ENCODE measurements around the gene MTG2. TPM values are rescaled to one million over a fixed set of nuclear protein-coding genes. Genes with fewer than 3 reads are reported as not detected.

Gene MTG2
- total RNA-seq, 1 donor from 2014 or later: 43.0 TPM

DNA sequence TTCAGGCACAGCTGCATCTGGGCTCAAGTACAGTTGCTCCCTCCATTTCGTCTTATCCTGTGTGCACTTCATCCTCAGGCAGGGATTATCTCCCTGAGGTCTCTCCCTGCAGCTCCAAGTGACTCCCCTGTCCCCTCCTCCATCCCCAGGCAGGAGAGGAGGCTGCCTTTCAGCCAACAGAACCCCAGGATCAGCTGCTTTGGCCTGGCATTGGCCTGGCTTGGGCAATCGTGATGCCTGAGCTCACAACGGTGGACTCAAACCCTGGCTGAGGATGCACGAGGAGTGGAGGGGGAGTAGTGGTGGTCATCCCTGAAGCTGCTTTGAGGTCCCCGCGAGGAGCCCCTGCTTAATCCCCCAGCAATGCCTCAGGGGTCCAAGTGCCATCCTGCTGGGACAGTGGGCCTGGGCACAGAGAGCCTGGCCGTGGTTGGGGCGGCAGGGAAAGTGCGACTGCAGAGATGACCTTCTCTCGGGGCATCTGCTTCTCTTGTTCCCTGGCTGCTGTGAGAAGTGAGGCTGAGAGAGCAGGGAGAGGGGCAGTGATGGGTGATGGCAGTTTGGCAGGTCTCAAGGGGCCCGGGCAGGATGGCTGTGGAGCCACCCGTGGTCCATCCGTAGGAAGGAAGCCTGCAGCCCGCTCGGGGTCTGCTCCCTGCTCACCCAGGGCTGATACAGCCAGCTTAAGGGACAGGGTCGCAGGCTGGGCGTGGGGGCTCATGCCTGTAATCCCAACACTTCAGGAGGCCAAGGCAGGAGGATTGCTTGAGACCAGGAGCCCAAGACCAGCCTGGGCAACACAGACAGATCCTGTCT is 43.2 kb downstream of the MTG2 start:
- intact Hi-C loops (cut with micrococcal nuclease): no loop called here
- peaks cover 7% of the 10 kb centered on the region for H3K27me3 Mint-ChIP-seq

DNA sequence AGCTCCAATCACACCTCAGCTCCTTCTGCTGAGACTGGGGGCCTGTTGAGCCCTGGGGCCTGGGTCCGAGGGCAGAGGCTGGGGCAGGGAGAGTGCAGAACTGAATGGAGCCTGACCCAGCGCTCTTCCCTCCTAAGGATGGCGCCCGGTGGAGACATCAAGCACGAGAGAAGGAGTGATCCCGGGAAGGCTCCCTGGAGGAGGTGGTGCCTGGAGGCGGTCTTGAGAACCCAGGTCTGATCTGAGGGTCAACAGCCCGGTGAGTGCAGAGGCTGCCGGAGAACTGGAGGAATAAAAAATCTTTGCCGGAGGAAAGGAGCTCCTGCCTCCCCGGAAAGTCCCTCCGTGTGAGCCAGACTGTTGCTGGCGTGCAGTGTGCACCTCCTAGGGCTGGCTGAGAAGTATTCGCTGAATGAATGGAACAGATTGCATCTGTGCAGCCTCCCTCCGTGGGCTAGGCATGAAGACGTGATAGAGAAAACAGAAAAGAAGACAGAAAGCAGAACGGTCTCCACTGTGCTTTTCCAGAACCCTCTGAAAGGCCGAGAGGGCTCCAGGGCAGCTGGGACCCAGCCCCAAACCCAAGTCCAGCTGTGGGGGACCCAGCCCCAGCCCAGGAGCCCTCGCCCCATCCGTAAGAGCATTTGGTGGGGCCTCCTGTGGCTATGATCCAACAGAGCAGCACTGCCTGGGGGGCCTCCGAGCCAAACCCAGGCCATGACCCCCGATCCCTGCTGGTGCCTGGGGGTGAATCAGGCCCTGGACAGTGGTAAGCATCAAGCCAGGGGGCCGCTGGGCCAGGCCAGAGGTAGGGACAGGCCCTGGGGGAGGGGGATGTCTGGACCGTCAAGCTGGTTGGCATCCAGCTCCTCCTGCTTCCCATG is 44.1 kb downstream of the MTG2 start:
- intact Hi-C loops (cut with micrococcal nuclease): no loop called here
- Mint-ChIP-seq H3K4me1 (no peaks in the 10 kb centered on the region), H3K36me3 (ENCODE audit: low read depth) (no peaks in the 10 kb centered on the region), H3K4me3 (no peak overlapping the region), H3K9me3 (no peaks in the 10 kb centered on the region), H3K27ac (no peak overlapping the region), H3K27me3 (peaks cover 3% of the 10 kb centered on the region)
- DNase-seq: no peak

More for the DNA sequence above, 43.2 kb downstream of the MTG2 start:
- H3K27ac Mint-ChIP-seq: no peak overlapping the region
- no peaks in the 10 kb centered on the region for H3K36me3 Mint-ChIP-seq (ENCODE audit: low read depth)
- no peak for DNase-seq
- no peak overlapping the region for H3K4me3 Mint-ChIP-seq
- no peaks in the 10 kb centered on the region for H3K9me3 Mint-ChIP-seq
- no peaks in the 10 kb centered on the region for H3K4me1 Mint-ChIP-seq

DNA sequence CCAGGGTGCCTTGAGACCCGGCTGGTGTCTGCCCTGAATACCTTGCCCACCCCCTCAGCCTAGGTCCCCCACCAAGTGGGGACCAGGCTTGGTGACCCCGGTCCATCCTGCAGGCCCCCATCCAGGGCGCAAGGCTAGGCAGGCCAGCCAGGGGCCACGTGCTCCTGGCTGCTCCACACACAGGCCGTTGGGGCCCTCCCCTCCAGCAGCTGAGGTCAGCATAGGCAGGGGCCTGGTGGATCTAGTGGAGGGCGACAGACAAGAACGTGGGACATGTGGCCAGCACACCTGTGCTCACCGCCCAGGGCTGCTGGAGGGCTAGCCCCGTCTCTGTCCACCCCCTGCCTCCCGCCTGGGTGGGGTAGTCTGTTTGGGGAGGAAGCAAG is 44.8 kb downstream of the MTG2 start:
- H3K4me1 Mint-ChIP-seq: no peaks in the 10 kb centered on the region

DNA sequence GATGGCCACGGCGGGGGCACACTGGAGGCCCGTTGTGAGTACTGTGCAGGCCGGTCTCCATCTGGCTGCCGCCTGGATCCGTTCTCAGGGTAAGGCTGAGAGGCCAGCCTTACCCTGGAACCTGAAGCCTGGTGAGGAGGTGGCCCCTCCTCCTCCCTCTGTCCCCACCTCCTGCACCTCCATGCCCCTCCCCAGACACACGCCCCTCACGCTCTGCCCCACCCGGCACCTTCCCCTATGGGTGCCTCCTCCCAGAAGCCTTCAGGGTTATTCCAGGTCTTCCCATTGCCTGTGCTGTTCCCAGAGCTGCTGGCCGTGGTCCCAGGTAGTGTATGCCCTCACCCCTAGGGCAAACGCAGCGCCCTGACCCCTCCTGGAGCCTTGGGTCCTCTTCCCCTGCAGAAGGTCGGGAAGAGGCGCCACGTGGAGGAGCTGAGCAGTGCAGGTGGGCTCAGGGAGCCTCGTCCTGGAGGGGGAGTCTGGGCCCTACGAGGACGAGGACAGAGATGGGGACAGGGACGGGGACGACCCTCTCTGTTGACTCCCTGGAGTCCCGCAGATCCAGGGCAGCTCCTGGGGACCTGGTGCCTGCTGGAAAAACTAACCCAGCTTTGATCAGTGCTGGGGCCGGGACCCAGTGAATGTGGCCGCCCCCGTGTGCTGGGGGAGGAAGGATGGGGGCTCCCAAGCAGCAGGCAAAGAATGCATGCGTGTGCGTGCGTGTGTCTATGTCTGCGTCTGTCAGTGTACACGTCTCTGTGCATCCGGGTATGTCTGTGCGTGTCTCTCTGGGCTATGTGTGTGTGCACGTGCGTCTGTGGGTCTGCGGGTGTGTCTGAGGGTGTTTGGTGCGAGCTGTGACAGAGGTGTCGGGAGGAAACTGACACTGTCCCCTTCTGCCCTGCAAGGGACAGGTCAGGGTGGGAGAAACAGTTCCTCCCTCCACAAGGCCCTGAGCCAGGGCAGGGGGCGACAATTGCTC is 45.4 kb downstream of the MTG2 start:
- Mint-ChIP-seq H3K27ac (no peak overlapping the region), H3K9me3 (no peaks in the 10 kb centered on the region), H3K27me3 (peaks cover 3% of the 10 kb centered on the region), H3K4me1 (no peaks in the 10 kb centered on the region), H3K36me3 (ENCODE audit: low read depth) (no peaks in the 10 kb centered on the region), H3K4me3 (no peak overlapping the region)
- intact Hi-C loops (cut with micrococcal nuclease): no loop called here
- DNase-seq: no peak

More for the DNA sequence above, 44.8 kb downstream of the MTG2 start:
- intact Hi-C loops (cut with micrococcal nuclease): no loop called here
- no peaks in the 10 kb centered on the region for H3K36me3 Mint-ChIP-seq (ENCODE audit: low read depth)
- H3K27ac Mint-ChIP-seq: no peak overlapping the region
- H3K9me3 Mint-ChIP-seq: no peaks in the 10 kb centered on the region
- no peak overlapping the region for H3K4me3 Mint-ChIP-seq
- H3K27me3 Mint-ChIP-seq: peaks cover 3% of the 10 kb centered on the region
- no peak for DNase-seq

DNA sequence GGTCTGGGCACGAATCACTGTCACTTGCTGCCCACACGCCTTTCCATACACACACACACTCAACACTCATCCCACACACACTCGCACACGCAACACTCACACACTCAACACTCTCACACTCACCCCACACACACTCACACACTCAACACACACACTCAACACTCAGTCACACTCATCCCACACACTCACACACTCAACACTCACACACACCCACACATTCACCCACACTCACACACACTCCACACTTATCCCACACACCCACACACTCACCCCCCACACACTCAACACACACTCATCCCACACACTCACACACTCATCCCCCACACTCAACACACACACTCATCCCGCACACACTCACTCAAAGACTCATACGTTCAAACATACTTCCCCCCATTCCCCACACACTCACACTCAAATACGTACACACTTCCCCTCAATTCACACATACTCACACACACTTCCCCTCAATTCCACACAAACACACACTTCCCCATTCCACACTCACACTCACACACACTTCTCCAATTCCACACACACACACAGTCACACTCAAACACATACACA is 46.2 kb downstream of the MTG2 start:
- peaks cover 3% of the 10 kb centered on the region for H3K27me3 Mint-ChIP-seq
- DNase-seq: no peak
- no peak overlapping the region for H3K4me3 Mint-ChIP-seq
- H3K27ac Mint-ChIP-seq: no peak overlapping the region
- H3K36me3 Mint-ChIP-seq (ENCODE audit: low read depth): no peaks in the 10 kb centered on the region
- no peaks in the 10 kb centered on the region for H3K4me1 Mint-ChIP-seq
- intact Hi-C loops (cut with micrococcal nuclease): no loop called here
- H3K9me3 Mint-ChIP-seq: no peaks in the 10 kb centered on the region

DNA sequence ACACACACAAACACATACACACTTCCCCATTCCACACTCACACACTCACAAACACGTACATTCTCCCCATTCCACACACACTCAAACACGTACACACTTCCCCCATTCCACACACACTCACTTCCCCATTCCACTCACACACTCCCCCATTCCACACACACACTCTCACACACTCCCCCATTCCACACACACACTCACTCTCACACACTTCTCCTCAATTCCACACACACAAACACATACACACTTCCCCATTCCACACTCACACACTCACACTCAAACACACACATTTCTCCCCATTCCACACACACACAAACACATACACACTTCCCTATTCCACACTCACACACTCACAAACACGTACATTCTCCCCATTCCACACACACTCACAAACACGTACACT is 46.8 kb downstream of the MTG2 start:
- intact Hi-C loops (cut with micrococcal nuclease): no loop called here
- DNase-seq: no peak
- Mint-ChIP-seq H3K4me3 (no peak overlapping the region), H3K36me3 (ENCODE audit: low read depth) (no peaks in the 10 kb centered on the region), H3K9me3 (no peaks in the 10 kb centered on the region), H3K27me3 (peaks cover 2% of the 10 kb centered on the region), H3K4me1 (no peaks in the 10 kb centered on the region), H3K27ac (no peak overlapping the region)

DNA sequence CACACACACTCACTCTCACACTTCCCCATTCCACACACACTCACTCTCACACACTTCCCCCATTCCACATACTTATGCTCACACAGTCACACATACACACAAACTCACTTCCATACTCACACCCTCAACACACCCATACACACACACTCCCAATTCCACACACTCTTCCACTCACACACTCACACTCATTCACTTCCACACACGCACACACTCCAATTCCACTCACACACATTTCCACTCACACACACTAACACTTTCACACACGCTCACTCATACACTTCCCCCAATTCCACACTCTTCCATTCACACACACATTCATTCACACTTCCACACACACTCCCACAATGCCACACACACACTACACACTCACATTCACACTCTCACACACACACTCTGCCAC is 47.4 kb downstream of the MTG2 start:
- no peaks in the 10 kb centered on the region for H3K9me3 Mint-ChIP-seq
- no peaks in the 10 kb centered on the region for H3K4me1 Mint-ChIP-seq
- no peak overlapping the region for H3K27ac Mint-ChIP-seq
- H3K4me3 Mint-ChIP-seq: no peak overlapping the region
- H3K27me3 Mint-ChIP-seq: no peaks in the 10 kb centered on the region
- intact Hi-C loops (cut with micrococcal nuclease): no loop called here
- no peak for DNase-seq
- no peaks in the 10 kb centered on the region for H3K36me3 Mint-ChIP-seq (ENCODE audit: low read depth)

DNA sequence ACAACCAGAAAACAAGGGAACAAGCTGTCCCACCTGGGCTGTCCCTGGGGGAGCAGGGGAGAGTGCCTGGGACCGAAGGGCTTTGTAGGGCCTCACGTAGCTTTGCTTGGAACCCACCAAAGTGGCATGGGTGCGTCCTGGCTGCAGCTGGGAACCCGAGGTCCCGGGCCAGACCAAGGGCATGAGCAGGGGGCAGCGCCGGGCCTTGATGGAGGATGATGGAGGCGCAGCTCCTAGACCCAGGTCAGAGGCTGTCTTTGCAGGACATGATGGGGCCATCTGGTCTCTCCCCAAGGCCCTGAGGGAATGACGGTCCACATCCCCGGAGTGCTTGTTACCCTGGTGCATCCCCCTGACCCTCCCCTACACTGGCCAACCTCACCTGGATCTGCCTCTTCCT is 47.9 kb downstream of the MTG2 start:
- Mint-ChIP-seq H3K27me3 (no peaks in the 10 kb centered on the region), H3K4me1 (no peaks in the 10 kb centered on the region), H3K9me3 (no peaks in the 10 kb centered on the region), H3K36me3 (ENCODE audit: low read depth) (no peaks in the 10 kb centered on the region), H3K27ac (no peak overlapping the region), H3K4me3 (no peak overlapping the region)
- intact Hi-C loops (cut with micrococcal nuclease): no loop called here
- DNase-seq: no peak

DNA sequence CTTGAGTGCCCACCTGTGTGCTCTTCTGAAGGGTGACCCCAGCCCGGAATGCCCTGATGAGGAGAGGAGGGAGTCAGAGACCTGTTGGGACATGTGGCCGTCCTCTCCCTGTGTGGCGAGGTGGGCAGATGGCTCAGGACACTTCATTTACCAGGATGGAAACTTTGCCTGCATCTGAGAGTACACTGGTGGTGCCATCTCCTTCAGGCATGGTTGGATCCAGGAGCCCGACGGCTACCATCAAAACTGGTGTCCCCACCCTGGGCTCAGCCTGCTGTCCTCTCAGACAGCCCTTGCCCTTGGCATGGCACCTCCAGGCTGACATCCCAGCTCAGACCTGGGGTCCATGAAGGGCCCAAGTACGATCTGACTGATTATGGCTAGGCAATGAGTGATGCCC is 48.5 kb downstream of the MTG2 start:
- H3K4me1 Mint-ChIP-seq: no peaks in the 10 kb centered on the region
- no peak overlapping the region for H3K27ac Mint-ChIP-seq
- H3K27me3 Mint-ChIP-seq: no peaks in the 10 kb centered on the region
- H3K9me3 Mint-ChIP-seq: no peaks in the 10 kb centered on the region
- no peaks in the 10 kb centered on the region for H3K36me3 Mint-ChIP-seq (ENCODE audit: low read depth)
- no peak overlapping the region for H3K4me3 Mint-ChIP-seq
- DNase-seq: no peak
- intact Hi-C loops (cut with micrococcal nuclease): no loop called here

DNA sequence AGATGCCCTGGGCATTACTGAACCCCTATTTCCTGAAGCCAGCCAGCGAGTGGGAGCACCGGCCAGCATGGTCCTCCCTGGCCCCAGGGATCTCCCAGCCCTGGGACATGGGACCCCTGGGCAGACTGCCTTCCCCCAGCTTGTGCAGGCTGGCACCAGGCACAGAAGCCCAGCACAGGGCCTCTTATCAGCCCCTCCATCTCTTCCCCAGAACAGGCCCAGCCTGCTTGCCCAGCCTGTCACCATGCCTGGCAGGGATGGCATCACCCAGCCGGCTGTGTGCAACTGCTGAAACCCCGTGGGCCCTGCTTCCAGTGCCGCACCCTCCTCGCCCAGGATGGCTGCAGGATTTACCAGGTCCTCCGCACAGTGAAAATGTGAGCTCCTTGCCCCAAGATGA is 49.4 kb downstream of the MTG2 start:
- DNase-seq: no peak
- Mint-ChIP-seq H3K27ac (no peak overlapping the region), H3K27me3 (no peaks in the 10 kb centered on the region), H3K36me3 (ENCODE audit: low read depth) (no peaks in the 10 kb centered on the region), H3K9me3 (no peaks in the 10 kb centered on the region), H3K4me3 (no peak overlapping the region), H3K4me1 (no peaks in the 10 kb centered on the region)
- intact Hi-C loops (cut with micrococcal nuclease): no loop called here

DNA sequence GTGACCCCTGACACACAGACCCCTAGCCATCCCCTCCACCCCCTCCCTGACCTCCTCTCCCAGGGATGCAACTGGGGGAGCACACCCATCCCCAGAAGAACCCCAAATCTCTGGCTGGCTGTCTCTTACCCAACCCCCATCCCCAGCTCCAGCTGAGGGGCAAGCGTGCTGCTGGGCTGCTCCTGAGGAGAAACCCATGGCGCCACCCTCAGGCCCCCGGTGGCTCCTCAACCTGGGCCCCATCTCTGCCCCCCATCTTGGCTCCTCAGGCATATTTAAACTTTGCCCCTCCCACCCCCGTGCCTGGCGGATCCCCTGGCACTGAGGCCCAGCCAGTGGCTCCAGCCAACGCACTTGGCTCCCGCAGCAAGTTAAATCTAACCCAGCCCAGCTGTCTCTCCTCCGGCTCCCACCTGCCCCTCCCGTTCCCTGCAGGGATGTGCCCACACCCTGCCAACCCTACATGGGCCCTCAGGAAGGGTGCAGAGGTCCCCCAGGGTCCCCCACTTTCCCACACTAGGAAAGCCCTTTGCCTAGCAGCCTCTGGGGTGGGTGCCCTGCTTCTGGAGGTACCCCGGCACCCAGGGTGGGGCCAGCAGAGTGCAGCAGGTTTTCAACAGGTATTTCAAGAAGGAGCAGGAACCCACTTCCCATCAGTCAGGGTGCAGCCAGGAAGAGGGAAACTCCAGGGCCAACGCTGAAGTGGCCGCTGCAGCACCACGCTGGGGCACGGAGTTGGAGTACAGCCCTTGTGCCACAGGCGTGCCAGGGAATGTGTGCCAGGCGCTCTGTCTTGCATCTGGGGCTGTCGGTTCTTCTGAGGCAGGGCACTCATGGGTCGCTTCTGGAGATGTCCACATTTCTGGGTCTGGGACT is 50.2 kb downstream of the MTG2 start:
- Mint-ChIP-seq H3K4me3 (no peak overlapping the region), H3K9me3 (no peaks in the 10 kb centered on the region), H3K4me1 (peaks cover 4% of the 10 kb centered on the region), H3K36me3 (ENCODE audit: low read depth) (no peaks in the 10 kb centered on the region), H3K27me3 (no peaks in the 10 kb centered on the region), H3K27ac (no peak overlapping the region)
- DNase-seq: no peak
- intact Hi-C loops (cut with micrococcal nuclease): no loop called here

DNA sequence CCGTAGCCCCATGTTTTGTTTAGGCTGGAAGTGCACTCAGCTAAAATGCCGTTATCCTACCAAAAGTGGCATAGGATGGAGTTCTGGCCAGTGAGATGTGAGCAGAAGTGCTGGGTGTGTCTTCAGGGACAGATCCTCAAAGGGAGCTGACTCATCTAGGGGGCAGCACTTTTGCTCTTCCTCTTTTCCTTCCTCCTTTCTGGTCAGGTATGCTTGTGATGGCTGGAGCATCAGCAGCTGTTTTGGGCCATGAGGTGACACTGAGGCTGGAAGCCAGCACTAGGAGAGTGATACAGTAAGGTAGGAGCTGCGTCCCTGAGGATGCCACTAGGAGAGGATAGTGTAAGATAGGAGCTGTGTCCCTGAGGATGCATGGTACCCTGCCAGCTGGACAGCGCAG is 50.9 kb downstream of the MTG2 start:
- Mint-ChIP-seq H3K9me3 (no peaks in the 10 kb centered on the region), H3K27ac (no peak overlapping the region), H3K4me1 (peaks cover 4% of the 10 kb centered on the region), H3K27me3 (no peaks in the 10 kb centered on the region), H3K36me3 (ENCODE audit: low read depth) (no peaks in the 10 kb centered on the region), H3K4me3 (no peak overlapping the region)
- DNase-seq: no peak
- intact Hi-C loops (cut with micrococcal nuclease): no loop called here

DNA sequence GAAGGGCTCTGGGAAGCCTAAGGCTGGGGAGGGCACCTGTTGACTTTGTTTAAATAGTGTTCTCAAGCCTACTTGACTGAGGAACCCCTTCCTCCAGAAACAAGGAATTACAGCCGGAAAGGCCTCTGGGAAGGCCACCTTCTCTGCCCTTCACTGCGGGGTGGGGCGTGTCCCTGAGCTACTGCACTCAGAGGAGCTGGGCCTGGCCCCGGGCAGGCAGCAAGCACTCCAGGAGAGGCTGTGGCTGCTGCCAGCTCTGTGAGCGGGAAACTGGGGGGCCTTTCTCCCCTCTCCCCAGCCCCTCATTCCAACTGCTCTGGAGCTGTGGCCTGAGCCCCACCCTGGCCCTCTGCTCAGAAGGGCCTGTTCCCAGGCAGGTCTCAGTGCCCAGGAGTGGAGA is 51.5 kb downstream of the MTG2 start:
- intact Hi-C loops (cut with micrococcal nuclease): no loop called here
- Mint-ChIP-seq H3K4me1 (peaks cover 7% of the 10 kb centered on the region), H3K36me3 (ENCODE audit: low read depth) (no peaks in the 10 kb centered on the region), H3K27ac (no peak overlapping the region), H3K9me3 (no peaks in the 10 kb centered on the region), H3K27me3 (no peaks in the 10 kb centered on the region), H3K4me3 (no peak overlapping the region)
- no peak for DNase-seq
